Measurements from ENCODE around the gene IFNLR1.

Gene IFNLR1

DNA sequence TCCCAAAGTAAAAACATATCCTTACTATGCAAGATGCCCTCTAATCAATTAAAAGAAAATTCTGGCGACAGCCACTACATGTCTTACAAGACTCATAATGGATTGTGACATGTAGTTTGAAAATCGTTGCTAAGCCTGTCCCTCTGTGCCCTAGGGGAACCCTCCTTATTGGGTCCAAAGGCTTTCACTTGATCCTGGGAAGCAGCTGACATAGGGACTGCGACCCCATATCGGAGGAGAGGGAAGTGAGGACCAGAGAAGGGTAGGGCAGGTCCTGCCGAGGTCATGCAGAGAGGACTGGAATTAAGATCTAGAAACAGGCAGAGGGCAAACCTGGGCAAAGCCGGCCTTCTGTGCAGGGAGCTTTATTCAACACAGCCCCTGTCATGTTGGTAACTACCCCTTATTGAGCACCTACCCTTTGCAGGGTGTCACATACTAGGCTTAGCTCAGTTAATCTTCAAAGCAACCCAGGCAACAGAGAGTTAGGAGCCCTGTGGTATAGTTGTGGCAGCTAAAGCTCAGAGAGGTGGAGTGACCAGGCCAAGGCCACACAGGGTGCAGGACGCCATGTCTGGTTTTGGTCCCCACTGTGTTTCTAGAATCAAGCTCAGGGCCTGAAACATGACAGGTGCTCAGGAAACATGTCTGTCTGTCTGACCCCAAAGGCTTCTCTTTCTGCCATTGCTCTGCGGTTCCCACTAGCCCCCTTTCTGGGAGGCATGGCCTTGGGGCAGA lies 18.4 kb upstream of the IFNLR1 start:
- DNase-seq, result no peak

DNA sequence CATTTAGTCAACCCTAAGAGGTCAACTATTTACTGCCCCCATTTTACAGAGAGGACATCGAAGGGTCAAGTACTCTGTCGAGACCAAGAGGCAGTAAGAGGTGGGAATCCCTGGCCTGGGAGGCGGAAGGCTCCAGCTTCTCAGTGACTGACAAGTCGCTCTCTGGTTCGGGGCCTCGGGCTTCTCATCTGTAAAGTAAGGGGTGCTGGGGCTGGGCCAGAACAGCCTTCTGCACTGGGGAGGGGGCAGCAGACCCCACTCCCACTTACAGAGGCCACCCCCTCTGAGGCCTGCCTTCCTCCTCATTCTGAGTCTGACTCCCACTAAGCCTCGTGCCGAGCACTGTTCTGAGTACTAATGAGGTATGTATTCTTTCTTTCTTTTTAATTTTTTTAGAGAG lies 17.0 kb upstream of the IFNLR1 start:
- DNase-seq, result no peak

DNA sequence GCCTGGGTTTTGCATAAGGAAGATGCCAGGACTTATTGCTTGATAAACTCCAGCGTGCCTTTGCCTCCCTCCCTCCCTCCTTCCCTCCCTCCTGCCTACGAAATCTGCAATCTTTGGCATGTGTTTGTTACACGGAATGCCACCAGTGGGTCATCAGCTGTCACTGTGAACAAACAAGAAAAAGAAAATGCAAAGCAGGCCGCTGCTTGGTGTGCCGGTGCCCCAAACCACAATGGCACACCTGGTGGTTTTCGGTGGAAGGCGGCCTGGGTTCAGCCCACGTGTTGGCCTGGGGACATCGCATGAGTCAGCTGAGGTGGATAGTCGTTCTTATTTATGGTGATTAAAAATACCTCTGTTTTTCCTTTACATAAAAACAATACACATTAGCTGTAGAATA lies 16.3 kb upstream of the IFNLR1 start:
- no peak for DNase-seq

DNA sequence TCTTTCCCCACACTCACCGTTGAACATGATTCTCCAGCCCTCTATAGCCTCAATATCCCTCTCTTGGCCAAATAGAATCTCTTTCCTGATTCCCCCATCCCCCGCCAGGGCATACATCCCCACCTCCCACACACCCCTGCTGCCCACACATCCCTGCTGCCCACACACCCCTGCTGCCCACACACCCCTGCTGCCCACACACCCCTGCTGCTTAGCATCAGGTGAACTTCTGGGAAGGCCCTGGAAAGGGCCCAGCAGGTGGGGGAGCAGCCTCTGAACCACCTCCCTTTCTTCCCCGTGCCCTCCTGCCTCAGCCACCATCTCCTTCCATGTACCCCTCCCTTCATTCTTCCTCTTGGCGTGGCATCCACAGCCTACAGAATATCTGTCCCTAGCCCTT lies 15.9 kb upstream of the IFNLR1 start:
- DNase-seq, result no peak

DNA sequence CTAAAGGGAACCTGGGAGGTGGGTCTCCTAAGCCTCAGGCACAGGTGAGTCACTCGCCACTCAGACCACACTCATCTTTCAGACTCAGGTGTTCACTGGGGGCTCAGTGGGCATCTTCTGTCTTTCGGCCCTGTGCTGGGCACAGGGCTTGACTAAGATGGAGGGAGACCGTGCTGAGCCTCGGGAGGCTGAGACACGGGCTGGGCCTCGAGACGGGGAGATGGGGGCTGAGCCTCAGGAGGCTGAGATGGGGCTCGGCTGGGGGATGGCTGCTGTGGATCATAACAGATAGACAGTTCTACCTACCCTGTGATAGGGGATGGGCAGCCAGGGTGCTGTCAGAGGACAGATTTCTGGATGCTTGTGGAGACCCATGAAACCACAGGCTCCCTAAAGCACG lies 15.5 kb upstream of the IFNLR1 start:
- no peak for DNase-seq

DNA sequence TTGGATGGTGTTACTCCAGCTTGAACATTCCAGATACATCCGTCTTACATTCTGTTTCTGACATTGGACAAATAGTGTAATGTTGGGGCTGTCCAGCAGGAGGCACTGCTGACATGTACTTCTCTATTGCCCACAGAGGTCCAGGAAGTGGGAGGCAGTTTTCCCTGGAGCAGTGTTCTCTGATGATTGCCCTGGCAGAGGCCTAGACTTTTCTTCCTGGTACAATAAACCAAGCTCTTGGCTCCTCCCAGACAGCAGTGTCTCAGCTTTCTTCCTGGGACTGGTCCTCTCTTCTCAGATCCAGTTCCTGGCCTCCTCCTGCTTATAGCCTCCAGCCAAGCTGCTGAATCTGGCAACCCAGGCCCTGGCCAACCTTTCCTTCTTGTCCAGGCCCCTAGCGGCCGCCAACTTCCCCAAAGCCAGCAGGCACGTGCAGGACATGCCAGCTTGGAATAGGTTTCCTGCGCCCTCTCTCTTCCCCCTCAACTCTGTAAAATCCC lies 14.9 kb upstream of the IFNLR1 start:
- peak; percentile 12 for DNase-seq

DNA sequence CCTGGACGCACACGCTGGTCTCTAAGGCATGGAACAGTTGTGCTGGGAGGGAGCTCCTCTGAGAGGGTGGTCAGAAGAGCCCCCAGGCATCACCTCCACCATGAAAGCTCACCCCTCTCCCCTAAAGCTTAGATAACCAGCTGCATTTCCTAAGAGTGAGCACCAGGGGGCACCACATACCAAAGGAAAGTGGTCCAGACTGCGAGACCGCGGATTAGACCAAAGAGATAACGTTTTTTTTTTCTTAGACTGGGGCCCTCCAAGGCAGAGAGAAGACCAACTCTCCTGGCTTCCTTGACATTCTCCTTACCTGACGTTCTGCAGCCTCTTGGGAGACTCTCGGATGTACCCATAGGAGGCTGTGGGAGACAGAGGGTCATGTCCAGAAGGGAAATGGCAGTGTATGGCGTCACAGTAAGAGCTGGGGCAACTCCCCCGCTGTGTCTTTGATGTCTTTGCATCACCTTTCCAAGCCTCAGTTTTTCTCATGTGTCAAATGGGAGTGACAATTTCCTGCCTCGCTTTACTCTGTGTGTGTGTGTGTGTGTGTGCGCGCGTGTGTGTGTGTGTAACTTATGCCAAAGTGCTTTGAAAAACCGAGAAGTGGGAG lies 12.3 kb upstream of the IFNLR1 start:
- peak; percentile 14 for DNase-seq

DNA sequence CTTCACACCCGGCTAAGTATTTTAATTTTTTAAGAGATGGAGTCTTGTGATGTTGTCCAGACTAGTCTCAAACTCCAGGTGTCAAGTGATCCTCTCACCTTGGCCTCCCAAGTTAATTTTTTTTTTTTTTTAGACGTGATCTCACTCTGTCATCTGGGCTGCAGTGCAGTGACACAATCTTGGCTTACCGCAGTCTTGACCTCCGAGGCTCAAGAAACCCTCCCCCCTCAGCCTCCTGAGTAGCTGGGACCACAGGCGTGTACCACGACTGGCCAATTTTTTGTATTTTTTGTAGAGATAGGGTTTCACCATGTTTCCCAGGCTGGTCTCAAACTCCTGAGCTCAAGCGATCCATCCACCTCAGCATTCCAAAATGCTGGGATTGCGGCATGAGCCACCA lies 11.7 kb upstream of the IFNLR1 start:
- DNase-seq, result no peak

DNA sequence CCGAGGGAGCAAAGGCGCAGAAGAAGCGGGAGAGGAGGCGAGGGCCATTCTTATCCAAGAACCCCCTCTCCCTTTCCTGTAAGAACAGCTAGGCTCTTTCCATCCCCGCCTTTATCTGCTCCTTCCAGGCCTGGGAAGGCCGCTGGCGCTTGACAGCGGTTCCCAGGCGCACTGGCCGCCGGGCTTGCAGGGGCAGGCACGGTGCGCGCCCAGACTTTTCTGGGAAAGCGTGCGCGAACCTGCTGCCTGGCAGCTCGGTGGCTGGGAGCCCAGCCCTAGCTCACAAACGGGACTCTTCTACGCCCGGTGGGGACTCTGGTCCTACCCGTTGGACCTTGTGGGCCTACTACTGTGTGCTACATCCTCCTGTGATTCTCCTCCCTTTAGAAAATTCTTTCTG lies 8.8 kb upstream of the IFNLR1 start:
- no peak for DNase-seq

DNA sequence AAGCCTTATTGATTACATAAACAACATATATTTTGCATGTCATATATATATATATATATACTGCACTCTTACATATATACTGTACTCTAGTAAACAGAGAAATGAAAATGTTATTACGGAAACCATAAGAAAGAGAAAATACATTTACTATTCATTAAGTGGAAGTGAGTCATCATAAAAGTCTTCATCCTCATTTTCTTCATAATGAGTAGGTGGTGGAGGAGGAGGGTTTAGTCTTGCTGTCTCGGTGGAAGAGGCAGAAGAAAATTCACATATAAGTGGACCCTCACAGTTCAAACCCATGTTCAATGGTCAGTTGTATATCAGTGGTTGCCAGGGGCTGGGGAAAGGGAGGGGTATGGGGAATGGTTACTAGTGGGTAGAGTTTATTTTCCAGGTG lies 8.0 kb upstream of the IFNLR1 start:
- no peak for DNase-seq

DNA sequence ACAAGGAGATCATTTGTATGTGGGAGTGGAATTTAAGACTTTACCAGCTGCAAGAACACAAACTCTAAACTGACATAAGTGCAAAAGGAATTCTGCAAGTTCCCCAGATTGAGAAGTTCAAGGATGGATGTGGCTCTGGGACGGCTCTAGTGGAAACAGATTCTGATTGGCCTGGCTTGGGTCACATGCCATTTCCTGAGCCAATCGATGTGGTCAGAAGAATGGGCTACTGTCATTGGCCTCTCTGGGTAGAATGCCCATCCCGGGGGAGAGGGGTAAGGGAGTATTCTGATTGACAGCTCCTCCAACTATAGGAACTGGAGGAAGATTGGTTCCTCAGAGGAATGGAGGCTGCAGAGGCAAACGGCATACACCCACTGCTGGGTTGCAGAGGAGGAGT lies 6.0 kb upstream of the IFNLR1 start:
- DNase-seq, result no peak

DNA sequence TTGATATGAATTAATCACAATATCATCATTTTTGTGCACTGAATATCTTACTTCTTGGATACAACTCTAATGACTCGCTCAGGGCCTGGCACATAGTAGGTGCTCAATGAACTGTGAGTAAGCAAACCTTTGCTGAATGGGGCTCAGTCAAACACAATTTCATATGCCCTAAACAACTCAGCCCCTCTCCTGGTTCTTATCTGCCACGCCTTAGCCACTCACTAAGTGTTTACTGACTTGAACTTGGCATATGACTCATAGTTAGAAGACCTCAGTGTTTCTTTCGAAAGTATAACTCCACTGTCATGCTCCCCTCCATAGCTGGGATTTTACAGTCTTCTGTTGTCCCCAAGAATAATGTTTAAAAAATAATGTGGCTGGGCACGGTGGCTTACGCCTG lies 4.8 kb upstream of the IFNLR1 start:
- no peak for DNase-seq

DNA sequence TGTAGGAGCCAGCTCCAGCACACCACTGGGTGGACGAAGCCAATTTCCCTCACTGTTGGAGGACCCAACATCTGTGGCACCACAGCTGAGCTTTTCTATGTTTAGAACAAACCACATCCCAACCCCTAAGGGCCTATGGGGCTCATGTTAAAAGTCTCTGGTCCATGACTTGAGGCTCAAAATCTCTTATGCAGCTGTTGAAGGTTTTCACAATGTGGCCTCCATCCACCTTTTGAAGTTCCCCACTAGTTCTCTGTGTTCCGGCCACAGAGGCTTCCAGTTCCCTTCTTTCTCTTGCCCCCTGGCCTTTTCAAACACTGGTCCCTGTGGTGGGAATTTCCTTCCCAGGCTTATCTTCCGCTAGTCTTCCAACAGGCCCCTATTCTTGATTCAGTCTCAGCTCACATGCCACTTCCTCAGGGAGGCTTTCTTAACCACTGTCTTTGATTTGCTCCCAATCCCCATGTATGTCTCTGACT lies 3.9 kb upstream of the IFNLR1 start:
- DNase-seq, result no peak

DNA sequence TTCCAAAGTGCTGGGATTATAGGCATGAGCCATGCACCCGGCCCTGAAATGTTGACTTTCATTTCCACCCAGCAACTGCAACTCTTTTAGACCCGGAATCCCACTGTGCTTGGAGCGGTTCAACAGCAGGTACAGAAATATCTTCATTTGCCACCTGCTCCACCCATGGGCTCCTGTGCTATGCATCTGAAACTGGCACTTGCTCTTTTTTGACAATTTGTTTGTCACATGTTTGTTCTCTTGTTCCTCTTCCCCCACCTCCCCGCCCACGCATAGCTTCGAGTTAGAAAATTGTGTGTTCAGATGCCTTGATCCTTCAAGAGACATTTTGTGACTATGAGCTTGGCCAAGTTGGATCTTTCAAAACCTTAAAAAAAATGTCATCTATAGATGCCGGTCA lies 2.4 kb upstream of the IFNLR1 start:
- DNase-seq, result no peak

DNA sequence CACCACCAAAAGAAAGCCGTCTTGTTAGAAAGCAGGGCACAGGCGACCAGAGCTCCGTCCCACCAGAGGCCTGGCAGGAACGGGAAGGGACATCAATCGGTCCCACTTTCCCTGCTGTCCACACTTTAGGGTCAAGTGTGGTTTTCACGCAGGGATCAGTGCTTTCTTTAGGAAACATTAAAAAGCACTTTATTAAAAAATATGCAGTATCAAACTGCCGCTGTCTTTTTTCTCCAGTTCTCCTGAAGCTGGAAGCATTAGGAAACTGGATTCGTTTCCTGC lies 437 bp downstream of the IFNLR1 start:
- DNase-seq, result no peak

DNA sequence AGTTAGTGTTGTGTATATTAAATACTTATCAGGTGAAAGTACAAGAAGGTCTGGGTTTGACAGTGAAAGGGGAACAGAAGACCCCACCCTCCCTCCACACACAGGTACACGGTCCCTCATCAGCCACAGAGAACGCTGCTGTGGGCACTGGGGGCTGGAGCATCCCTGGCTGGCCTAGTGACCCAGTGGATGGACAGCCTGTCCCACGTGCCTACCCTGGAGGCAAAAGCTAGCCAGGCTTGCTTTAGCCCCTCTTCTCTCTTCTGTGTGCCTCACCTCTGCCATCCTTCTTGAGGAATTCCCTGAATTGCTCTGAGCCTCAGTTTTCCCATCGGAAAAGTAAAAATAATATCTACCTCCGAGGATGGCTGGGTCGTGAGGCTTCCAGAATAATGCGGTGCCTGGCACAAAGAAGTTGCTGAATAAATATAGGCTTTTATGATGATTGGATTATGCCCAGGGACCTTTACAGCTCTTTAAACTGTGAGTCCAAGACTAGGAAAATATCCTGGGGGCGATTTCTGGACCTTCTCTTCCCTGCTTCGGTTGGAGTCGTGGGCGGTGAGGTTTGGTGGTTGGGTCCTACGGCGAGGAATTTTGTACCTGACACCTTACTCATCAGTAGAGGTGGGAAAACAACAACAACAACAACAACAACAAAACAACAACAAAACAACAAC lies 918 bp downstream of the IFNLR1 start:
- no peak for DNase-seq

DNA sequence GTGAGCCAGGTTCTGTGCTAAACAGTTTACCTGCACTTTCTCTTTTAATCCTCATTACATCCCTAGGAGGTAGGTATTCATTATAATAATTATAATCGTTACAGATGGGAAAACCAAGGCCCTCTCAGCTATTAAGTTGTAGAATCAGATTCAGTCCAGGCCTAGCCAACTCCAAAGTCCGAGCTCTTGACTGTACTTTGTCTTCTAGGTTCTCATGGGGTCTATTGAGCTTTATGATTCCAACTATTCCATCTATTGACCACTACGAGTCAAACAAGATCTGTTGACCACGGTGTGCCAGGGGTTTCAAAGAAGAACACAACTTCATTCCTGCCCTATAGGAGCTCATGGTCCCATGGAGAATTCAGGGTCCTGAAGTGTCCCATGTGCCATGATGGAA lies 2.0 kb downstream of the IFNLR1 start:
- no peak for DNase-seq

DNA sequence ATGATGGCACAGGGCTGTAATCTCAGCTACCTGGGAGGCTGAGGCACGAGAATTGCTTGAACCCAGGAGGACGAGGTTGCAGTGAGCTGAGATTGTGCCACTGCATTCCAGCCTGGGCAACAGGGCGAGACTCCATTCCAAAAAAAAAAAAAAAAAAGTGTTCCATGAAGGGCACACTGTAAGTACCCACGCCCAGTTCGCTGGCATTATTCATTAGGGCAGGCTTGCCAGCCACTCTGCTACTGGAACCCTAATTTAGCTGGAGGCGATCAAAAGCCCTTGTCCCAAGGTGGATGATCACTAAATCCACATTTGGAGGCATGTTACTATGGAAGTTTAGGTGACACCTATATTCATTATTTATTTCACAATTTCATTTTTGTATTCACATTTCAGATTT lies 5.0 kb downstream of the IFNLR1 start:
- DNase-seq, result no peak

DNA sequence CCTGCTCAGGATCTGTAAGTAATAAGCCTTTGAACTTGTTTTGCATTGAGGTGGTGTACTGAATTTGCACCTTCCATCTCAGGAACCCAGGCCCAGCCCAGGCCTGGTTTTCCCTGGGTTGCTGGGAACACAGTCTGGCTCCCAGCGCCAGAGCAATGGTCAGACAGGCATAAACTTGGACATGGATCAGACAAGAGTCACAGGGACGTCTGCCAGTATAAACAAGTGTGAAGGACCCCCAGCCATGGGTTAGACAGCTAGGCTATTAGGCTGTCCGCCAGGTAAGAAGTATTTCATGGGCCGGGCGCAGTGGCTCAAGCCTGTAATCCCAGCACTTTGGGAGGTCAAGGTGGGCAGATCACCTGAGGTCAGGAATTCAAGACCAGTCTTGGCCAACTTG lies 5.5 kb downstream of the IFNLR1 start:
- DNase-seq, result no peak

DNA sequence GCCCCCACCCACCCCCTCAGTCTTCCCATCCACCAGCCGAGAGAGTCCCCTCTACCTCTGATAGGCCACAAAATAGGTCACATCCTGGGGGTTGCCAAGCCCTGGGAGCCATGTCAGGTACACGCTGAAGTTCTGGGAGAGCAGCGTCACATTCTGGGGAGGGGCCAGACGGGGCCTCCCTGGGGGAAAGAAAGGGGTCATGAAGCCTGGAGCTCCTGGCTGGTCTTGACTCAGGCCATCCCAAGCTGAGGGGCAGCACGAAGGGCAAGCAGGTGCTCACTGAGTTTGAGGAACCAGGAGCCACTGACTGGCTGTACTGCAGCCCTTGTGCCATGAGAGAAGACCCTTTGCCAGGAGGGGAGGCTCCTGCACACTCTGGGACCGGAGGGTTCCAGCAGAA lies 6.4 kb downstream of the IFNLR1 start:
- no peak for DNase-seq

DNA sequence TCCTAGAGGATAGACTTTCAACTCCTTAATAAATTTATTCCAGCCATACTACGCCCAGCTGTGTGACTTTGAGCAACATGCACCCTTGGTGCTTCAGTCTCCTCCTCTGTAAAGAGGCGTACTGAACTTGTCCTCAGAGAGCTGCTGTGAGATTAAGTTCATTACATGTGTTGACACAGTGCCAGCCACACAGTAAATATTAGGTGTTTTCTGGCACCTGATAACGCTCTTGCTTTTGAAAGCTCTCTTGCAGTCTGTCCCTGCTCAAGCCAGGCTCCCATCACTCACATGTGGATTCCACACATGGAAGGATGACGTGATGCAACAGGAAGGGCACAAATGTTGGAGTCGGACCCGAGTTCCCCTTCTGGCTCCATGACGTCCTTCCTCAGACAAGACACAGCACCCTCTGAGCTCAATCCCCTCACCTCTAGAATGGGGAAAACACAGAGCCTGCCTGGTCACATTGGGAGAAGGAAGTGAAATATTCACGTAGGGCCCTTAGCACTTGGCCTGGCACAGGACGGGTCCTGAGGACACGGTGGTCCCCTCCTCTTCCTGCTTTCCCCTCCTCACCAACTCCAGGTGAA lies 7.7 kb downstream of the IFNLR1 start:
- no peak for DNase-seq

DNA sequence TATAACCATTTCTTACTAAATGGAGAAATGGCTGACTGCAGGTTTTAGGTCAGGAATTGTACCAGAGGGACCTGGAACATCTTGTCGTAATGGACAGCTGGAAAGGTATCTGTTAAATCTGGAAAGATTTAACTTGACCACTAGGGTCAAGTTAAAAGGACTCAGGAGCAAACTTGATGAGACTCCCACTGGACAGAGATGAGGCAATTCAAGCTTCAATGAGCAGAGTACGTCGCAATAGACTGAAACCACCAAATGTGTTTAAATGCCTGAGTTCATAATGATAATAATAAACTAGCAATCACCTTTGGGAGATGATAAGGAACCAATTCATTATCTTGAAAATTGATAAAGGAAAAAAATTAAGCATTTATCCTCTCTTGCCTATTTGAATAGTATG lies 8.7 kb downstream of the IFNLR1 start:
- no peak for DNase-seq

DNA sequence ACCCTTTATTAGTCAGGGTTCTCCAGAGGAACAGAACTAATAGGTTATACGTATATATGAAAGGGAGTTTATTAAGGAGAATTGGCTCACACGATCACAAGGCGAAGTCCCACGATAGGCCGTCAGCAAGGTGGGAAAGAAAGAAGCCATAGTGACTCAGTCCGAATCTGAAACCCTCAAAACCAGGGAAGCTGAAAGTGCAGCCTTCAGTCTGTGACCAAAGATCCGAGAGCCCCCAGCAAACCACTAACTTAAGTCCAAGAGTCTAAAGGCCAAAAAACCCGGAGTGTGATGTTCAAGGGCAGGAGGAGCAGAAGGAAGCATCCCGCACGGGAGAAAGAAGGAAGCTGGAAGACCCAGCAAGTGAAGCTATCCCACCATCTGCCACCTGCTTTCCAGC lies 9.9 kb downstream of the IFNLR1 start:
- no peak for DNase-seq

Data from KG1 (cell line).